ENCODE measurements around the gene RBMS1.
"Not testable (repeated sequence)": the region's sequence is repeated elsewhere in the genome, so short reads cannot be mapped to it uniquely, and the experiment has no call there.

RBMS1 gene

DNA sequence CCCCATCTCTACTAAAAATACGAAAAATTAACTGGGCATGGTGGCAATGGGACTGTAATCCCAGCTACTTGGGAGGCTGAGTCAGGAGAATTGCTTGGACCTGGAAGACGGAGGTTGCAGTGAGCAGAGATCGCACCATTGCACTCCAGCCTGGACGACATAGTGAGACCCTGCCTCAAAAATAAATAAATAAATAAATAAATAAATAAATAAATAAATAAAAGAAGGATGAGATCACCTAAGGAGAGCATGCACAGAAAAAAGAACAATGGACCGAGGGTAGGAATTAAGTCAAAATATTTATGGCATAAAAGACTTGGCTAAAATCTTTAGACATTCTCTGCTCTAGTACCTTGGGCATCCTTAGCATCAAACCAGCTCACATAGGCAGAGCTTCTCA, 8.9 kb upstream of the RBMS1 start:
- DNase-seq (ENCODE audit: low read depth in 2 of 2): no peak

DNA sequence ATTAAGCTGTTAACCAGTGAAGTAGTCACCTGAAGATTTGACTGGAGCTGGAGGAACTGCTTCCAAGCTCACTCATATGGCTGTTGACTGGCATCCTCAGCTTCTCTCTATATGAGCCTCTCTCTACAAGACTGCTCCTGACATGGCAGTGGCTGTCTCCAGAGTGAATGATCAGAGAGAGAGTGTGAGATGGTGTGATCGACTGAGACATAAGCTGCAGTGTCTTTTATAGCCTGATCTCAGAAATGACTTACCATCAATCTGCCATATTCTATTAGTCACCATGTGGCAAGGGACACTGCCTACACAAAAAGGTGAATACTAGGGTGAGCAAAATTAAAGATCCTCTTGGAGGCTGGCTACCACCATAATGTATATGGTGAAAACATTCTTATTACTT, 7.8 kb upstream of the RBMS1 start:
- no peak for DNase-seq (ENCODE audit: low read depth in 2 of 2)

DNA sequence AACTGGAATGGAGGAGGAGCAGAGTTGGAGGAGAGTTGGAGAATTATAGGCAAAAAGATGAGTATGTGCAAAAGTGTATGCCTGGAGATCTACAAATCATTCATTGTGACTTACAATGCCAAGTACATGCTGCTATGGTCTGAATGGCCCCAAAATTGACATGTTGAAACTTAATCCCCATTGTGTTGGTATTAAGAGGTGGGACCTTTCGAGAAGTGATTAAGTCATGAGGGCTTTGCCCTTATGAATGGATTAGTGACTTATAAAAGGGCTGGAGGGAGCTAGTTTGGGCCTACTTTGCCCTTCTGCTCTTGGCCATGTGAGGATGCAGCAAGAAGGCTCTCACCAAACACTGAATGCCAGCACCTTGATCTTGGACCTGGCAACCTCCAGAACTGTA, 6.3 kb upstream of the RBMS1 start:
- DNase-seq (ENCODE audit: low read depth in 2 of 2): no peak

DNA sequence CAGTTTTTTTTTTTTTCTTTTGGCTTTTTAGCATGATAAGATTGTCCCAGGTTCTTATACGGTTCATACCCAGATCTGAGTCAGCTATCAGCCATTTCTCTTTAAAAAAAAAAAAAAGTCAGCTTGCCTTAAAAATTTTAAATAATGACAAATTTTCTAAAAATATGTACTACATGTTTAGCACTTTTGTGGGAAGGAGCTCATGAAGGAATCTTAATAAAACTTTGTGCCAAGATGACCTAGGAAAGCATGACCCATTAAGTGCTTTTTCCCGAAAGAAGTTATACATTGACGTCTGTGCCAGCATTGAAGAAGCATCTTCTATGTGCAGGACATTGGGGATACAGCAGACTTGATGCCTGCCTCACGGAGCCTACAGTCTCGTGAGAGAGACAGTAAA, 4.5 kb upstream of the RBMS1 start:
- no peak for DNase-seq (ENCODE audit: low read depth in 2 of 2)

DNA sequence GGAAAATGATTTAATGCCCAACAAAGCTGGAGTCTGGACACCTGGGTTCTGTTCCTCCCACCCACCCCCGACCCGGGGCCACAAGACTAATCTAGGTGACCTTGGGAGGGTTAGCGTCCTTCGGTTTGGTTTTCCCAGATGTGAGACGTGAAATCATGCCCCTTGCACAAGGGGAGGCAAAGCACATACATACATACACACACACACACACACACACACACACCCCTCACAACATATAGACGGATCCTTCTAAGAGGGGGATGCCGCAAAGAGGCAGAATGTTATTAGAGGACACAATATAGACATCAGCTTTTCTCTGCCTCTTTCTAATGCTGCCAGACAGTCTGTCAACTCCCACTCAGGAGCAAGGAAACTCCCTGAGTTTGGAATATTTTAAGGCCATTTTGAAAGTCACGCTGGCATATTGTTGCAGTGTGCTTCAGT, 616 bp upstream of the RBMS1 start:
- DNase-seq (ENCODE audit: low read depth in 2 of 2): no peak

- DNase-seq (ENCODE audit: low read depth in 2 of 2): peak; percentile 30 to 63
Observed at GRCh38 chr2:160492401-160493226, 993 bp downstream of the RBMS1 start.

DNA sequence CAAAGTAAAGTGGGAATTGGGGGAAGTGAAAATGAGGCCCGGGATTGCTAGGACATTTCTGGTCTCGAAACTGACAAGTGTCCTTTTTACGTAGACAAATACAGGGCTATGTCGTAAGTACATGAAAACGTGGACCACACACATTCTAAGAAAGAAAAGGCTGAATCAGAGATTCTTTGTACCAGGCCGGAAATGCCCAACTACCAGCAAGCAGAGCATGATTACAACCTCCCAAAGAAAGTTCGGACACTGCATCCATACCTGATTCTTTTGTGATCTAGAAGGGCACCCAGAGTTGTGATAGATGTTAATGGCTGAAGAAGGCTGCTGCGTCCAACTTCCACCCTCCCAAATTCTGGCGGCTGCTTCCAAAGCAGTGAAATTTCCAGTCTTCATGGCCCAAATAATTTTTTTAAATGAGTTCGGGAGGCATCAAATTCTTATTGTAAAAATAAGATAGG, 1.7 kb downstream of the RBMS1 start:
- no peak for DNase-seq (ENCODE audit: low read depth in 2 of 2)

DNA sequence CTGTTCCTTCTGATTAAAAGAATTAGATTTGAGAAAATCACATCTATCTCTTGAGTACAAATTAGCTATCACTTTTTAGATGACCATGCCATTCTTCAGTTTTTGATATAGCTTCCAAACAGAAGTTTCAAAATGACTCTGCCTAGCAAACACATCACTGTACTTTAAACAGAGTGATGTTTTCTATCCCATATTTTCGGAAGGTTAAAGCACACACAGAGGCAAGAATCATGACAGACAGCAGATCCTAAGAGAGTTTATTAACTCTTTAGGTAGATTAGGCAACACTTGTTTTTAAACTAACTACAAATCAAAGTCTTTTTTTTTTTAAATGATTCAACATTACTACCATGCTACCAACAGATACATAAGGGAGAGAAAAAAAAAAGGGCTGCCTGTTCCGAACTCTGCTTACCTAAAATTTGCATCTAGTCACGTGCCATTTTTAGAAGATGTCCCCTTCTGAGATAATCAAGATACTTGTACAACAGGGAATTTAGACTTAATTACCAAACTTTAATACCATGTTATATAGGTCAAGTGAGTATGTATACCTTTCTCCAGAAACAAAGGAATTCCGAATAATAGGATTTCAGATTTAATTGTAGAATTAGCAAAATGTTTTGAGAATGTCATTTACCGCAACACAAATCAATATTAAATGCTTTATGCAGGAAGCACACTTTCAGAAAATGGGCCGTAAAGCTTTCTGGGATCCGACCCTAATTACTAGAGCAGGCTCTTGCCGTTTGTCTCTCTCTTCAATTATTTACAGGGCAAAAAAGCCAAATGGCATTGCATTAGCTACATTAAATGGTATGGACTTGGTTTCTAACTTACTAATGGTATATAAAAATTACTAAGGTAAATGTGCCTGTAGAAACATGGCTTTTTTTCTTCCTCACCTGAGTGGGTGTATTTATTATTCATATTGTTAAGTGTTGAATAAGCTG, 2.6 kb downstream of the RBMS1 start:
- no peak for DNase-seq (ENCODE audit: low read depth in 2 of 2)

DNA sequence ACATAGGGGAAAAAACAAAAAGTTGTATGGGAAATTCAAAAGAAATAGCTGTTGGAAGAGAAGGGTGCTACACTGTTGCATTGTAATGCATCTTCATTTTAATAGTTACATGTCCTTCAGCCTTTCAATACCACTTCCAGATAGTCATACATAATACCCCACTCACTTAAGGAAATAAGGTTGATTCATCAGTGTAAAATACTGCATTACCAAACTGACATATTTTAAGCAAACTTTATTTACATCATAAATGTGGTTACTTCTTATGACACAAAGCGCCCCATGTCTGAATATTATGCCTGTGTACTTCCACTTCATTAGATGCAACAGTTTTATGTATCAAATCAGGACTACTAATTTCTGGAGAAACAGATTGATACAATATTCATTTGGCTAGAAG, 4.5 kb downstream of the RBMS1 start:
- no peak for DNase-seq (ENCODE audit: low read depth in 2 of 2)

DNA sequence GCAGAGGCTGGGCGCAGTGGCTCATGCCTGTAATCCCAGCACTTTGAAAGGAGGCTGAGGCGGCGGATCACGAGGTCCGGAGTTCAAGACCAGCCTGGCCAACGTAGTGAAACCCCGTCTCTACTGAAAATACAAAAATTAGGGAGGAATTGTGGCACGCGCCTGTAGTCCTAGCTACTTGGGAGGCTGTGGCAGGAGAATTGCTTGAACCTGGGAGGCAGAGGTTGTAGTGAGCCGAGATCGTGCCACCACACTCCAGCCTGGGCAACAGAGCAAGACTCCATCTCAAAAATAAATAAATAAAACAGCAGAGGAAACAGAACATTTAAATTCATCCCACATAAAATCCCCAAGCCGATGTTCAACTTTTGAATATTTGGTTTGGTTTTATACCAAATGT, 5.3 kb downstream of the RBMS1 start:
- not testable (repeated sequence) for DNase-seq (ENCODE audit: low read depth in 2 of 2)

DNA sequence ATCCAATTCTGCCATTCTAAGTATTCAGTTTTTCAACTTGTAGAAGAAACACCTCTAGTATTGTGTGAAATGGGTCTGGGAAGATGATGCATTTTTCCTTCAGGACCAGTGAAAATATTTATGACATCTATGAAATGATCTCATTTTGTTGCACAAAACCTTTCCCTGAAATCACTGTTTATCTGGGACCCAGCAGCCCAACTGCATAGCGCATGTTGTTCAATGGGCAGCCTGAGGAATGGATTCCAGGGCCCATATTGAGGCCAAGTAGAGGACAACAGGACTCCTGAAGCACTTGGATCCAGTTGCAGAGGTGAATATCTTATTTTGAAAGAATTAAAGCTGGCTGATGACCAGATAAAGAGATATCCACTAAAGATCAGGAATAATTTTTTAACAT, 7.3 kb downstream of the RBMS1 start:
- DNase-seq (ENCODE audit: low read depth in 2 of 2): no peak

DNA sequence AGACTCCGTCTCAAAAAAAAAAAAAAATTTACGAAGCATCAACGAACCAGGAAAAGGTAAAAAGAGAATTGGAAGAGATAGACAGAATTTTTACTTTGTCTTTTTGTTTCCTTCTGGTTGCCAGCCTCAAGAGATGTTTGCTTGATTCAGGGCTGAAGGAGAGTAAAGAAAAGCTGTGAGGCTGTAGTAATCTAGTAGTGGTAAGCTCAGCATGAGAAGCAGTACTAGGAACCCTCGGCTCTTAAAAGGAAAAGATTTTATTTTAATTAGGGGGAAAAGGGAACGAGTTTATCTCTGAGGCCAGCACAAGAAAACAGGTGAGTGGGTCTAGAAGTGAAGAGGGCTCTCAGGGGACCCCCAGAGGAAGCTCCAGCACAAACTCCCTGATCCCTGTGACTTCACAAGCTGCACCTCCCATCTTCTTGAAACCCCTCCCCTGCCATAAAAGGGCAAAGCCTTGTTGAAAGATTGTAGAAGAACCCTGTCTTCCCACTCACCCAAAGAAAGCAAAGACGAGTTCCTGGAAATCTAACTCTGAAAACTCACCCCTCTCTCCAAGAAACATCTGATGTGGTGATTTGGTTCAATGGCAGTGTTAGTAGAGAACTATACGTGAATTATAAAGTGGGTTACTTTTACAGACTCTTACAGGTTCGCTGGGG, 8.6 kb downstream of the RBMS1 start:
- DNase-seq (ENCODE audit: low read depth in 2 of 2): no peak

DNA sequence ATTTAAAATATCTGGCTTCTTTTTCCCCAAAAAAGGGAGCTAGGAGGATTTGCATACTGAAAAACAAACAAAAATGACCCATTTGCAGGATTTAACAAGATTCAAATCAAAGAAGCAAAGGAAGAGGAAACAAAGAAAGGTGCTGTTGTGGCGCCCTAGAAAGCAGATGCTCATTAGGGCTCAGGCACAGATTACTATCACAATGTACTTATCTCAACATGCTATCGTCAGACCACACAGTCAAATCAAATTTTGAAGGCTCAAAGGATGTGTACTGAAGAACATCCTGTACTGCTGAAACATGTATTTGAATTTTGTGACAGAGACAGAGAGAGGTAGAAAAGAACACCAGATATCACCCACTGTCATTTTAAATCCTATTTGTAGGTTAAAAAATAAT, 10.9 kb downstream of the RBMS1 start:
- no peak for DNase-seq (ENCODE audit: low read depth in 2 of 2)

DNA sequence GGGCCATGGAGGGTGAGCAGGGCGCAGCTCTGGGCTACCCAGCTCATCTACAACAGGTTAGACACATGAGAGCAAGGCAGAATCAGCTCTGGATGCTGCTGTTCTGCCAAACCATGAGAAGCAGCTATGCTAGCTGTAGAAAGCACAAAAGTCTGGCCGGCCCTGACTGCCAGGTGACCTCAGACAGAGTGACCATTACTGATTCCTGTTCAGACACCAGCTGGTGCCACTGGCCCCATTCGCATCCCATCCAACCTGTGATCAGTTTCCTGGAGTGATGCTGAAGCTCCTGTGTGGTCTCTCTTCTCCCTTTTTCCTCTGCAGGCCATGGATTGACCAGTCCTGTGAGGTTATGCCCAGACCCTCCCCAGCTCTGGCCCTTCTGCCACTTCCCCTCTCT, 14.3 kb downstream of the RBMS1 start:
- DNase-seq (ENCODE audit: low read depth in 2 of 2): no peak

- DNase-seq (ENCODE audit: low read depth in 2 of 2): no peak
Observed at GRCh38 chr2:160478660-160479059, 14.9 kb downstream of the RBMS1 start.

- DNase-seq (ENCODE audit: low read depth in 2 of 2): no peak
Observed at GRCh38 chr2:160477032-160477431, 16.6 kb downstream of the RBMS1 start.

GRCh38 chr2:160474891-160475787, 18.5 kb downstream of the RBMS1 start:
- DNase-seq (ENCODE audit: low read depth in 2 of 2): no peak

DNA sequence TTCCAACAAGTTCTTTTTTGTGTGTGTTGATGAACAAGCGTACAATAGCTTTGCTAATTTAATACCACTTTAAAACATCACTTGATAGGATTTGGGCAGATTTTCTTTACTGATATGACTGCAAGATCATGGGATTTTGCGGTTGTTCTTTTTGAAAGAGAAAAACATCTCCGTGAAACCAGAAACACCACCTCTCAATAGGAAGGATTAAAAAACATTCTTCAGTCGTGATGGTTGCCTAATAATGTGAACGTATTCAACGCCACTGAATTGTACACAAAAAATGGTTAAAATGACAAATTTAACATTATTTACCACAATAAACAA, 19.3 kb downstream of the RBMS1 start:
- no peak for DNase-seq (ENCODE audit: low read depth in 2 of 2)

GRCh38 chr2:160473468-160474318, 19.9 kb downstream of the RBMS1 start:
- no peak for DNase-seq (ENCODE audit: low read depth in 2 of 2)

DNA sequence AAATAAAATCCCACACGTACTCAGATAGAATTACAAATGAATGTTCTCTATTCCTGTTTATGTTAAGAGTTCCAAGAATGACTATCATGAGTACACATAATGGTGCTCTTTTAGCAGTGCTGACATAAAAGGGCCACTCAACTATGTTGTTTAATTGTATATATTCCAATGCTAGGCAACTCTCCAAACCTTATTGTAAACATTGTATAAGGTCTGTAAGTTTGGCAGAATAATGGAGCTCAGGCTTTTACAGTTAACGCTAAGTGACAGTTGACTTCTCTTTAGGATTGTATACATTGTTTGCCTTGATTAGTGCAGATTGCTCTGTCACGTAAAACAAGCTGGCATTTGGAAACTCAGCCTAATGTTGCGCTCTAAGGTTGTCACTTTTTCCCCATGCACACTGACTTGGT, 20.8 kb downstream of the RBMS1 start:
- DNase-seq (ENCODE audit: low read depth in 2 of 2): no peak
